OCI-LY1 (cell line): ENCODE data around the gene SF1.

Source experiments
- H2AFZ ChIP-seq: fragments of 200-600 bp; sonication (generic), shearing (Covaris generic); 2 replicates; pipeline ENCODE4 v1.6.0; 2014; ENCODE audit warnings: antibody characterized with exemption, mild to moderate bottlenecking, low read length
- H3F3A ChIP-seq: fragments of 200-600 bp; sonication (generic), shearing (Covaris generic); 2 replicates; pipeline ENCODE4 v1.6.0; 2014; ENCODE audit warnings: mild to moderate bottlenecking, antibody characterized with exemption, low read length, moderate library complexity; ENCODE audit not compliant: insufficient read depth
- H3K27ac ChIP-seq: fragments of 200-600 bp; sonication (generic); 2 replicates; pipeline ENCODE4 v1.5.1; 2014; ENCODE audit warnings: low read length, mixed run types, mild to moderate bottlenecking, low read depth; ENCODE audit not compliant: poor library complexity, severe bottlenecking
- H3K27me3 ChIP-seq: fragments of 200-600 bp; sonication (generic); 2 replicates; pipeline ENCODE4 v1.6.0; 2014; ENCODE audit warnings: antibody characterized with exemption, mild to moderate bottlenecking, low read length, moderate library complexity; ENCODE audit not compliant: insufficient read depth
- H3K36me3 ChIP-seq: fragments of 200-600 bp; sonication (generic); 2 replicates; pipeline ENCODE4 v1.6.1; 2014; ENCODE audit warnings: mild to moderate bottlenecking, antibody characterized with exemption, low read length, moderate library complexity, mixed read lengths; ENCODE audit not compliant: insufficient read depth
- H3K4me1 ChIP-seq: fragments of 200-600 bp; sonication (generic); 2 replicates; pipeline ENCODE4 v1.5.1; 2014; ENCODE audit warnings: mild to moderate bottlenecking, low read length, moderate library complexity; ENCODE audit not compliant: insufficient read depth, severe bottlenecking
- H3K4me2 ChIP-seq: fragments of 200-600 bp; sonication (generic), shearing (Covaris generic); 2 replicates; pipeline ENCODE4 v1.6.1; 2014; ENCODE audit warnings: low read length
- H3K4me3 ChIP-seq: fragments of 200-600 bp; sonication (generic); 2 replicates; pipeline ENCODE4 v1.5.1; 2014; ENCODE audit warnings: low read length, low read depth, mild to moderate bottlenecking, mixed read lengths; ENCODE audit not compliant: poor library complexity, severe bottlenecking
- H3K79me2 ChIP-seq: fragments of 200-600 bp; shearing (Covaris generic); 2 replicates; pipeline ENCODE4 v1.6.1; 2016; ENCODE audit warnings: mixed run types, low read length, mixed read lengths; ENCODE audit not compliant: insufficient read depth
- H3K9ac ChIP-seq: fragments of 200-600 bp; sonication (generic), shearing (Covaris generic); 2 replicates; pipeline ENCODE4 v1.6.1; 2014; ENCODE audit warnings: mild to moderate bottlenecking, low read length, mixed read lengths
- H3K9me2 ChIP-seq: fragments of 200-600 bp; sonication (generic), shearing (Covaris generic); 2 replicates; pipeline ENCODE4 v1.6.1; 2014; ENCODE audit warnings: low read depth, mild to moderate bottlenecking, low read length, mixed read lengths
- H3K9me3 ChIP-seq: fragments of 200-600 bp; shearing (Covaris generic); 2 replicates; pipeline ENCODE4 v1.6.1; 2014; ENCODE audit warnings: low read length, mixed read lengths
- H4K20me1 ChIP-seq: fragments of 200-600 bp; sonication (generic), shearing (Covaris generic); 2 replicates; pipeline ENCODE4 v1.6.0; 2016; ENCODE audit warnings: mild to moderate bottlenecking, low read length; ENCODE audit not compliant: insufficient read depth
- CTCF ChIP-seq: fragments of 200-600 bp; sonication (generic), shearing (Covaris generic); IDR thresholded peaks from 2 replicates; pipeline ENCODE4 v1.5.1; 2017; ENCODE audit warnings: mild to moderate bottlenecking, antibody characterized with exemption, low read length, moderate library complexity, mixed read lengths
- EZH2 ChIP-seq: fragments of 200-600 bp; sonication (generic), shearing (Covaris generic); IDR thresholded peaks from 2 replicates; pipeline ENCODE4 v1.8.0; 2017; ENCODE audit warnings: borderline replicate concordance, mixed run types, mild to moderate bottlenecking, antibody characterized with exemption, low read length, moderate library complexity, mixed read lengths

Gene SF1

GRCh38 chr11:64768300-64768694 is 10.0 kb downstream of the SF1 start:
- Histone ChIP-seq H3K9me2 (no peaks in the 10 kb centered on the region), H3K36me3 (peaks cover 98% of the 10 kb centered on the region), H3K79me2 (no peaks in the 10 kb centered on the region), H3K27me3 (no peaks in the 10 kb centered on the region), H3K4me3 (no peak overlapping the region), H3F3A (peaks cover 22% of the 10 kb centered on the region), H2AFZ (no peak overlapping the region), H3K4me2 (no peak overlapping the region), H4K20me1 (no peaks in the 10 kb centered on the region), H3K9ac (no peak overlapping the region), H3K9me3 (no peaks in the 10 kb centered on the region), H3K27ac (no peak overlapping the region), H3K4me1 (peaks cover 35% of the 10 kb centered on the region)
- TF ChIP-seq CTCF (no peak), EZH2 (no peak)

- TF ChIP-seq EZH2 (no peak), CTCF (peak; percentile 77)
- no peaks in the 10 kb centered on the region for H3K27me3 ChIP-seq
- no peak overlapping the region for H2AFZ ChIP-seq
- no peaks in the 10 kb centered on the region for H4K20me1 ChIP-seq
- H3F3A ChIP-seq = peaks cover 21% of the 10 kb centered on the region
- no peaks in the 10 kb centered on the region for H3K9me3 ChIP-seq
- H3K27ac ChIP-seq = no peak overlapping the region
- no peak overlapping the region for H3K4me2 ChIP-seq
- peaks cover 98% of the 10 kb centered on the region for H3K36me3 ChIP-seq
- H3K9ac ChIP-seq = no peak overlapping the region
- H3K4me3 ChIP-seq = no peak overlapping the region
- H3K9me2 ChIP-seq = no peaks in the 10 kb centered on the region
- no peaks in the 10 kb centered on the region for H3K79me2 ChIP-seq
- peaks cover 35% of the 10 kb centered on the region for H3K4me1 ChIP-seq
Observed at GRCh38 chr11:64767344-64768299, 10.7 kb downstream of the SF1 start.

- peaks cover 32% of the 10 kb centered on the region for H3K4me1 ChIP-seq
- H3K4me3 ChIP-seq = no peak overlapping the region
- peaks cover 96% of the 10 kb centered on the region for H3K36me3 ChIP-seq
- H3K9me3 ChIP-seq = no peaks in the 10 kb centered on the region
- H3F3A ChIP-seq = peaks cover 20% of the 10 kb centered on the region; the same call in 1 of the 2 replicates
- no peaks in the 10 kb centered on the region for H4K20me1 ChIP-seq
- H3K27me3 ChIP-seq = no peaks in the 10 kb centered on the region
- no peak overlapping the region for H3K4me2 ChIP-seq
- no peak overlapping the region for H3K9ac ChIP-seq
- H2AFZ ChIP-seq = no peak overlapping the region
- no peaks in the 10 kb centered on the region for H3K9me2 ChIP-seq
- no peak overlapping the region for H3K27ac ChIP-seq
- no peaks in the 10 kb centered on the region for H3K79me2 ChIP-seq
- TF ChIP-seq EZH2 (no peak), CTCF (no peak)
Observed at GRCh38 chr11:64766881-64767280, 11.5 kb downstream of the SF1 start.
